Parathyroid adenoma (tissue), 2 donors: ENCODE data around the gene CALML3.

ENCODE experiments used
- H2AFZ ChIP-seq: fragments of 300-600 bp; sonication (generic); one replicate; pipeline ENCODE4 v1.7.0; 2017; ENCODE audit warnings: antibody characterized with exemption, mild to moderate bottlenecking
- H3K27ac ChIP-seq: fragments of 300-600 bp; sonication (generic); one replicate; pipeline ENCODE4 v1.7.0; 2017
- H3K27me3 ChIP-seq: fragments of 300-600 bp; sonication (generic); one replicate; pipeline ENCODE4 v1.7.0; 2017; ENCODE audit warnings: low read length; ENCODE audit not compliant: control insufficient read depth, insufficient read depth
- H3K36me3 ChIP-seq: fragments of 300-600 bp; sonication (generic); one replicate; pipeline ENCODE4 v1.7.0; 2017; ENCODE audit warnings: low read length; ENCODE audit not compliant: control insufficient read depth, insufficient read depth
- H3K4me1 ChIP-seq: fragments of 300-600 bp; sonication (generic); one replicate; pipeline ENCODE4 v1.7.0; 2017; ENCODE audit warnings: control low read depth
- H3K4me2 ChIP-seq: fragments of 300-600 bp; sonication (generic); one replicate; pipeline ENCODE4 v1.7.0; 2017; ENCODE audit warnings: low read length
- H3K4me3 ChIP-seq: fragments of 300-600 bp; sonication (generic); one replicate; pipeline ENCODE4 v1.7.0; 2017; ENCODE audit warnings: low read depth, low read length
- H3K79me2 ChIP-seq: fragments of 300-600 bp; sonication (generic); one replicate; pipeline ENCODE4 v1.7.0; 2017; ENCODE audit warnings: control low read depth
- H3K9ac ChIP-seq: fragments of 300-600 bp; sonication (generic); one replicate; pipeline ENCODE4 v1.7.0; 2017; ENCODE audit warnings: mild to moderate bottlenecking
- H3K9me3 ChIP-seq: fragments of 300-600 bp; sonication (generic); one replicate; pipeline ENCODE4 v1.7.0; 2017; ENCODE audit warnings: low read length; ENCODE audit not compliant: control insufficient read depth
- TF ChIP-seq, protein P1 (sequence below): fragments of 300-600 bp; sonication (generic); IDR thresholded peaks from one replicate; pipeline ENCODE4 v1.7.0; 2017; ENCODE audit warnings: antibody characterized with exemption, mild to moderate bottlenecking
- donor health status: primary hyperparathyroidism.

Gene CALML3

GRCh38 chr10:5574642-5575131, 49.9 kb downstream of the CALML3 start:
- H3K9ac ChIP-seq = no peak overlapping the region

DNA sequence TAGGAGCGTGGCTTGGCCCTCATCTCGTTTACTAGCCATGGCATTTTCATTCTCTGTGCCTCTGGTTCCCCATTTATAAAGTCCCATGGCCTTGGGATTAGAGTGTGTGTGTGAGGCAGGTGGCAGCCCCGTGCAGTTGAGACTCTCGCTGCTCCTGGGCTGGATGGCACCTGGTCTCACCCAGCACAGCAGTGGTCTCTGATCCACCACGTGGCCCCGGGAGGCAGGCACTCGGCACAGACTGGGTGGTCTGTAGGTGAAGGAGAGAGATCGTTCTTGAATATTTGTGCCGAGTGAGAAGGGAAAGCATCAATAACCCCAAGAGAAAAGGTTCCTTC, 50.4 kb downstream of the CALML3 start:
- Histone ChIP-seq H3K36me3 (no peaks in the 10 kb centered on the region), H3K9ac (no peak overlapping the region), H3K27me3 (no peaks in the 10 kb centered on the region), H3K79me2 (no peaks in the 10 kb centered on the region), H3K4me2 (no peak overlapping the region), H3K27ac (no peak overlapping the region), H3K9me3 (no peaks in the 10 kb centered on the region), H3K4me1 (no peaks in the 10 kb centered on the region), H3K4me3 (no peak overlapping the region), H2AFZ (no peak overlapping the region)
- TF ChIP-seq, protein P1, sequence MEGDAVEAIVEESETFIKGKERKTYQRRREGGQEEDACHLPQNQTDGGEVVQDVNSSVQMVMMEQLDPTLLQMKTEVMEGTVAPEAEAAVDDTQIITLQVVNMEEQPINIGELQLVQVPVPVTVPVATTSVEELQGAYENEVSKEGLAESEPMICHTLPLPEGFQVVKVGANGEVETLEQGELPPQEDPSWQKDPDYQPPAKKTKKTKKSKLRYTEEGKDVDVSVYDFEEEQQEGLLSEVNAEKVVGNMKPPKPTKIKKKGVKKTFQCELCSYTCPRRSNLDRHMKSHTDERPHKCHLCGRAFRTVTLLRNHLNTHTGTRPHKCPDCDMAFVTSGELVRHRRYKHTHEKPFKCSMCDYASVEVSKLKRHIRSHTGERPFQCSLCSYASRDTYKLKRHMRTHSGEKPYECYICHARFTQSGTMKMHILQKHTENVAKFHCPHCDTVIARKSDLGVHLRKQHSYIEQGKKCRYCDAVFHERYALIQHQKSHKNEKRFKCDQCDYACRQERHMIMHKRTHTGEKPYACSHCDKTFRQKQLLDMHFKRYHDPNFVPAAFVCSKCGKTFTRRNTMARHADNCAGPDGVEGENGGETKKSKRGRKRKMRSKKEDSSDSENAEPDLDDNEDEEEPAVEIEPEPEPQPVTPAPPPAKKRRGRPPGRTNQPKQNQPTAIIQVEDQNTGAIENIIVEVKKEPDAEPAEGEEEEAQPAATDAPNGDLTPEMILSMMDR = no peak

More at GRCh38 chr10:5574642-5575131, 49.9 kb downstream of the CALML3 start:
- H2AFZ ChIP-seq = no peak overlapping the region
- no peaks in the 10 kb centered on the region for H3K4me1 ChIP-seq
- no peaks in the 10 kb centered on the region for H3K36me3 ChIP-seq
- TF ChIP-seq, protein P1 = no peak
- H3K27ac ChIP-seq = no peak overlapping the region
- no peaks in the 10 kb centered on the region for H3K79me2 ChIP-seq
- H3K4me2 ChIP-seq = no peak overlapping the region
- no peaks in the 10 kb centered on the region for H3K27me3 ChIP-seq
- no peak overlapping the region for H3K4me3 ChIP-seq
- H3K9me3 ChIP-seq = no peaks in the 10 kb centered on the region

- H3K9ac ChIP-seq = no peak overlapping the region
These were observed 50.9 kb downstream of the CALML3 start for GRCh38 chr10:5575482-5576153.

DNA sequence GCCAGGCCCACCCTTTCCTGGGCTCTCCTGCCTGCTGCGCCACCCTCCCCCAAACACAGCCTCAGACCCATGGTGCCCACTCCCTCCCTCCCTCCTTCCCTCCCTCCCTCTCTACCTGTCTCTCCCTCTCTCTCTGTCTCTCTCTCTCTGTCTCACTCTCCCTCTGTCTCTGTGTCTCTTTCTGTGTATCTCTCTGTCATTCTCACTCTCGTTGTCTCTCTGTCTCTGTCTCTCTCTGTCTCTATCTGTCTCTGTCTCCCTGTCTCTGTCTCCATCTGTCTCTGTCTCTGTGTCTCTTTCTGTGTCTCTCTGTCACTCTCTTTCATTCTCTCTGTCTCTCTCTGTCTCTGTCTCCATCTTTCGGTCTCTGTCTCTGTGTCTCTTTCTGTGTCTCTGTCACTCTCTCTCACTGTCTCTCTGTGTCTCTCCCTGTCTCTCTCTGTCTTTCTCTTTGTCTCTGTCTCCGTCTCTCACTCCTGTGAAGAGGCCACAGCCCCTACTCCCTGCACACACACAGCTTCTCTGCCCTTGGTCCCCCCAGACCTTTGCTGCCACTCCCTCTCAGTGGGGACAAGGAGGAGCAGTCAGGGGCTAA, 51.5 kb downstream of the CALML3 start:
- no peak overlapping the region for H3K27ac ChIP-seq

More at GRCh38 chr10:5575482-5576153, 50.9 kb downstream of the CALML3 start:
- H3K27ac ChIP-seq = no peak overlapping the region
- no peaks in the 10 kb centered on the region for H3K27me3 ChIP-seq
- H3K4me2 ChIP-seq = no peak overlapping the region
- no peak overlapping the region for H3K4me3 ChIP-seq
- H2AFZ ChIP-seq = no peak overlapping the region
- H3K4me1 ChIP-seq = no peaks in the 10 kb centered on the region
- no peaks in the 10 kb centered on the region for H3K79me2 ChIP-seq
- no peaks in the 10 kb centered on the region for H3K36me3 ChIP-seq
- no peaks in the 10 kb centered on the region for H3K9me3 ChIP-seq
- TF ChIP-seq, protein P1 = no peak

More for the DNA sequence above, 51.5 kb downstream of the CALML3 start:
- Histone ChIP-seq H3K9me3 (no peaks in the 10 kb centered on the region), H3K9ac (no peak overlapping the region), H3K27me3 (no peaks in the 10 kb centered on the region), H3K36me3 (no peaks in the 10 kb centered on the region), H3K4me2 (no peak overlapping the region), H3K4me1 (no peaks in the 10 kb centered on the region), H2AFZ (no peak overlapping the region), H3K4me3 (no peak overlapping the region), H3K79me2 (no peaks in the 10 kb centered on the region)
- TF ChIP-seq, protein P1 = no peak
